GM10266 (cell line): ENCODE data around the gene MAGI1.

Experiments
- DNase-seq: peaks from one replicate; pipeline ENCODE4 v3.0.0; 2012; ENCODE audit errors: extremely low spot score
- TF ChIP-seq, protein P1 (sequence below): IDR thresholded peaks from 2 replicates; pipeline ENCODE4 v1.5.1; 2012; ENCODE audit warnings: mild to moderate bottlenecking, low read depth; ENCODE audit not compliant: control insufficient read depth, insufficient read depth; ENCODE audit errors: missing control alignments

The MAGI1 gene

DNA sequence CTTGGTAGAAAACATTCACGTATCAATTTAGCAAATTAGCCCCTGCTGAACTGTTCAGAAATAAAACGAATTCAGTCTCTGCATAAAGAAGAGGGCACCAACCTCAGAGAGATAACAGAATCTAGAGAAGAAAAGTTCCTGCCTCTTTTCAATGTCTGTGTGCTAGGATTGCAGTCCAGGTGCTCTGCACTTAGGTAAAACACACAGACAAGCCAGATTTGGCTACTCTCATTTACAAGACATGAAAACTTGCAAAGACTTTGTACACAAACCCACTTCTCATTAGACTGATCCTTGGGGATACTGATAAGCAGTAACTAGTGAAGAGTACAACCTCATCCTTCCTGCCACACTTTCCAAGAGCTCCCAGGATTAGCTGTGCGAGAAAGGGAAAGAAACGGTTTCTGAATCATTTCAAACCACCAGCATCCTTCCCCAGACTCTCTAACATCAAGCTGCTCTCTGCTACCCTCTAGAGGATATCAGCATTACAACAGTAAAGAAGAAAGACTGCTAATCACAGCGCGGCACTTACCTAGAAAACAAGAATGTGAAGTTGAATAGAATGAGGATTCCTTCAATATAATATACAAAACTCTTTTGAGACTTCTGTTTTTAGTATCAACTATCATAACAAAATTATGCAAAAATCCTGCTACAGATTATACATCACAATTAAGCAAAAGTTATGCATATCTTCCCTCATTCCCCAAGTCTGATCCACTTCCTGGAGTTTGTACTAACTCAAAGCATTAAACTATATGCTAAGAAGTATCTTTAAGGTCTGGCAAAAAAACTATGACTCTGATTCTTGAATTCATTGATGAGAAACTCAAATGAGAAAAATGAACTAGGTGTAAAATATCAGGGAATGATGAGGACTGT lies 306.4 kb downstream of the MAGI1 start:
- TF ChIP-seq, protein P1, sequence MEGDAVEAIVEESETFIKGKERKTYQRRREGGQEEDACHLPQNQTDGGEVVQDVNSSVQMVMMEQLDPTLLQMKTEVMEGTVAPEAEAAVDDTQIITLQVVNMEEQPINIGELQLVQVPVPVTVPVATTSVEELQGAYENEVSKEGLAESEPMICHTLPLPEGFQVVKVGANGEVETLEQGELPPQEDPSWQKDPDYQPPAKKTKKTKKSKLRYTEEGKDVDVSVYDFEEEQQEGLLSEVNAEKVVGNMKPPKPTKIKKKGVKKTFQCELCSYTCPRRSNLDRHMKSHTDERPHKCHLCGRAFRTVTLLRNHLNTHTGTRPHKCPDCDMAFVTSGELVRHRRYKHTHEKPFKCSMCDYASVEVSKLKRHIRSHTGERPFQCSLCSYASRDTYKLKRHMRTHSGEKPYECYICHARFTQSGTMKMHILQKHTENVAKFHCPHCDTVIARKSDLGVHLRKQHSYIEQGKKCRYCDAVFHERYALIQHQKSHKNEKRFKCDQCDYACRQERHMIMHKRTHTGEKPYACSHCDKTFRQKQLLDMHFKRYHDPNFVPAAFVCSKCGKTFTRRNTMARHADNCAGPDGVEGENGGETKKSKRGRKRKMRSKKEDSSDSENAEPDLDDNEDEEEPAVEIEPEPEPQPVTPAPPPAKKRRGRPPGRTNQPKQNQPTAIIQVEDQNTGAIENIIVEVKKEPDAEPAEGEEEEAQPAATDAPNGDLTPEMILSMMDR, result peak; percentile 75
- DNase-seq, result peak; percentile 58

DNA sequence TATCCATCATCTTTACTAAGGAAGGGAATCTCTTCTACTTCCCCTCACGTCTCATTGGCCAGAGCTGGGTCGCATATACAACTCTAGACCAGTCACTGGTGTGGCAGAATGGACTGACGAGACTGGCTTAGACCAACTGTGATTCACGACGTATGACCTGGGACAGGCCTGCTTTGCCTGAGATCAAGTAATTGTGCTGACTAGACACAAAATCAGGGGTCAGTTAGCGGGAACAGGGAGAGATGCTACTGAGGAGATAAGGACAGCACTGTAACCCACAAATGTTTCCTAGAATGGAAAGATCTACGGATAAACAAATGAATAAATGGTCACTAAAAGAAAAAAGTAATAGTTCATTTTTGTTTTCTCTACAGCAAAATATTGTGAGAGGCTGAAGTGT lies 308.3 kb downstream of the MAGI1 start:
- TF ChIP-seq, protein P1, result no peak
- no peak for DNase-seq

DNA sequence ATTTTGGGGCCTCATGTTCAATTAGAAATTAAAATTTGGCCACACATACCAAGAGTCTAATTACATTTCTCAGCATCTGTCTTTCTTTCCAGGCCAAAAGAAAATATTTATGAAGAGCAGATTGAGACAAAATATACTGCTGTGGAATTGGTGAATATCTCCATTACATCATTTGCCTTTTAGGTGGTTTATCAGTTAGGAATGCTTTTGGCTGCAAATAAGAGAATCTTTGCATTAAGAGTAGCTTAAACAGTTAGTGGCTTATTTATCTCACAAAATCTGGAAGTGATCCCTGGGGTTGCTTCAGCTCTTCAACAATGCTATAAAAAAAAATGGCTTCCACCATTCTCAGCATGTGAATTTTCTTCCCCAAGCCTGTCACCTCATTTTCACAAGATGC lies 308.7 kb downstream of the MAGI1 start:
- TF ChIP-seq, protein P1, result no peak

DNA sequence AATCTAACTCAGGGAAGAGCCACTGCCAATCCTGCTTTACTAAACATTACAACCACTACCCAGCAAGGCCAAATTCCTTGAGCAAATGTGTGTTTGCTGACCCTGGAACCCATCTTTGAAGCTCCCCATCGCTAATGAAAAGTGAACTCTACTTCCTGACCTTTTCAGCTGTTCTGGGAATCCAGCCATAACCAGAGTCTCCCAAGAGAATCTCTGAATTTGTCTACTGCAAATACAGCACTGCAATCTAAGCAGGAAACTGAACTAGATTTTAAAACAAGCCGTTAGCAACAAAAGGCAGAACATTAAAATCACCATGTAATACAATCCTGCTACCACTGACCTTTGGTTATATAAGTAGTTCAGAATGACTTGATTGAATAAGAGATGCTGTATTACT lies 309.2 kb downstream of the MAGI1 start:
- no peak for DNase-seq
- TF ChIP-seq, protein P1, result no peak

More for the DNA sequence above, 308.7 kb downstream of the MAGI1 start:
- no peak for DNase-seq

DNA sequence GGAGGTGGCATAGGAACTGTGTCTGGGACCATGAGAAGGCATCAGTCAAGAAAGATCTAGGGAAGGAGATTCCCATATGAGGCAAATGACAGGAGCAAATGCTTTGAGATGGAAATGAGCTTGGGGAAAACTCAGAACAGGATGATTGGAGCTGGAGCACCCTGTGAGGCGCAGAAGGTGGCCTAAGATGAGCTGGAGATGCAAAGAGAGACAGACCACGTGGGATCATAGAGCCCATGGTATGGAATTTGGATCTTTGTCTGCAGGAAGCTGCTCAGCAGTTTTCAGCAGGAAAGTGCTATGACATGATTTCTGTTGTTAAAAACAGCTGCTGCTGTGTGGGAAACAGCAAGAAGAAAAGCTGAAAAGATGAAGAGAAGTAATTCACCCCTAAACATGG lies 310.6 kb downstream of the MAGI1 start:
- TF ChIP-seq, protein P1, result no peak
- DNase-seq, result no peak

DNA sequence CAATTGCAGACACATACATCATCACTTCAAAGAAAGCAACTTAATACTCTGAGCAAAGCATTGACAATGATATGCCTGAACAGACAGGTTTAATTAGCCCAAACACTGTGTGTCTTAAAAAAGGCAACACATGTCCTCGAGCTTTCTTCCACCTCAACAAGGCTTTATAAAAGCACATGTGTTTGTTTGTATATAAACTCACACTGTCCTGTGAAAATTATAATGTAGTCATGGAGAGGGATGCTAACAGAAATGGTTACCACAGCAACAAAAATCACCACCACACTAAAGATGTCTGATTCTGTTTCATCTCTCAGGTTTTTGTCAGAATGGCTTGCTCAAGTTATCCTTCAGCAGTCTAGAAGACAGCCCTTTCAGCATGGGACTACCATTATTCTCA lies 314.7 kb downstream of the MAGI1 start:
- TF ChIP-seq, protein P1, result no peak
- DNase-seq, result no peak

DNA sequence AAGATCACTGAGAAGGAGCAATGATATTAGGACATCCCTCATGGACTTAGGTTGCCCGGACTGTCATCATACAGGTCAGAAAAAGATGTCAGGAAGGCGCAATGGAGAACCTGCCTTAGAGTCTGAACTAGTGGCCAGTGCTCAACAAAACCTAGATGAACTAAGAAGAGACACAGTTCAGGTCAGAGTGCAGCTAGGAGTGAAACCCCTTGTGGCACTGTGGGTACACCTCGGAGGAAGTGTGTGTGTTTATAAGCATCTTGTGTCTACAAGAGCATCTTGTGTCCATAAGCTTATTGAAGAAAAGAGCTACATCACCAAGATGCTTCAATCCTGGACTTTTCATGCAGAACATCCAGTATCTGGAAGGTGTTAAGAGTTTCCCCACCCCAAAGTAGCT lies 315.7 kb downstream of the MAGI1 start:
- TF ChIP-seq, protein P1, result no peak
- DNase-seq, result no peak
